Thyroid gland (tissue), 4 donors: ENCODE results near the gene FOXR1. TPM values are rescaled to one million over a fixed set of nuclear protein-coding genes. Genes with fewer than 3 reads are reported as not detected.

Experiments
- DNase-seq, 2 donors: peaks; one replicate each; pipeline ENCODE4 v3.0.0-alpha.2; 2019
- H3K27ac ChIP-seq, 3 donors: fragments of 200-600 bp; sonication (generic); 1 replicate in 2 of 3; 2 replicates in 1 of 3; pipeline ENCODE4 v1.5.1; 2016 to 2019; ENCODE audit warnings: mild to moderate bottlenecking in 1 of 3, moderate library complexity in 1 of 3
- H3K27me3 ChIP-seq: fragments of 200-600 bp; sonication (generic); one replicate; pipeline ENCODE4 v1.5.1; 2019
- H3K36me3 ChIP-seq, 2 donors: fragments of 200-600 bp; sonication (generic); one replicate each; pipeline ENCODE4 v1.5.1; 2016 to 2019
- H3K4me1 ChIP-seq, 2 donors: fragments of 200-600 bp; sonication (generic); one replicate each; pipeline ENCODE4 v1.5.1; 2017 to 2019
- H3K4me3 ChIP-seq, 3 donors: fragments of 200-600 bp; sonication (generic); replicated peaks in 1 of 3; 1 replicate in 2 of 3; 2 replicates in 1 of 3; pipeline ENCODE4 v1.5.1; 2016; ENCODE audit warnings: mild to moderate bottlenecking in 1 of 3
- H3K9me3 ChIP-seq: fragments of 200-600 bp; sonication (generic); one replicate; pipeline ENCODE4 v1.5.1; 2017
- POLR2A ChIP-seq, 2 donors: fragments of 450-650 bp; IDR thresholded peaks; one replicate each; pipeline ENCODE4 v1.6.1; 2017; ENCODE audit warnings: antibody characterized with exemption in 2 of 2, mild to moderate bottlenecking in 2 of 2, moderate library complexity in 1 of 2
- WGBS, 2 donors: methylation state at CpG; one replicate each; pipeline ENCODE4 v1.1.5; 2017; 5-methylcytosine and 5-hydroxymethylcytosine counted together
- intact Hi-C: fragments of 100-400 bp; cut with DNase I; formaldehyde crosslinking; loops from one replicate; pipeline ENCODE4 v1.15.1; 2023
- total RNA-seq, 4 donors: library from RNA; depleted of rRNA; stranded (reverse); fragments of >200 nt; gene quantifications; one replicate each; pipeline ENCODE4 v1.2.3, GENCODE V29; 2016
- TF ChIP-seq, protein P1 (sequence below), 6 experiments: fragments of 200-600 bp in 3 of 6; fragments of 450-650 bp in 3 of 6; sonication (generic) in 3 of 6; IDR thresholded peaks; one replicate each; pipeline ENCODE4 v1.5.1; 2016 to 2019; ENCODE audit warnings: antibody characterized with exemption in 6 of 6, mild to moderate bottlenecking in 2 of 6, inconsistent platforms in 1 of 6, moderate library complexity in 1 of 6

The FOXR1 gene
- total RNA-seq, 4 donors from 2014 or later: not detected

DNA sequence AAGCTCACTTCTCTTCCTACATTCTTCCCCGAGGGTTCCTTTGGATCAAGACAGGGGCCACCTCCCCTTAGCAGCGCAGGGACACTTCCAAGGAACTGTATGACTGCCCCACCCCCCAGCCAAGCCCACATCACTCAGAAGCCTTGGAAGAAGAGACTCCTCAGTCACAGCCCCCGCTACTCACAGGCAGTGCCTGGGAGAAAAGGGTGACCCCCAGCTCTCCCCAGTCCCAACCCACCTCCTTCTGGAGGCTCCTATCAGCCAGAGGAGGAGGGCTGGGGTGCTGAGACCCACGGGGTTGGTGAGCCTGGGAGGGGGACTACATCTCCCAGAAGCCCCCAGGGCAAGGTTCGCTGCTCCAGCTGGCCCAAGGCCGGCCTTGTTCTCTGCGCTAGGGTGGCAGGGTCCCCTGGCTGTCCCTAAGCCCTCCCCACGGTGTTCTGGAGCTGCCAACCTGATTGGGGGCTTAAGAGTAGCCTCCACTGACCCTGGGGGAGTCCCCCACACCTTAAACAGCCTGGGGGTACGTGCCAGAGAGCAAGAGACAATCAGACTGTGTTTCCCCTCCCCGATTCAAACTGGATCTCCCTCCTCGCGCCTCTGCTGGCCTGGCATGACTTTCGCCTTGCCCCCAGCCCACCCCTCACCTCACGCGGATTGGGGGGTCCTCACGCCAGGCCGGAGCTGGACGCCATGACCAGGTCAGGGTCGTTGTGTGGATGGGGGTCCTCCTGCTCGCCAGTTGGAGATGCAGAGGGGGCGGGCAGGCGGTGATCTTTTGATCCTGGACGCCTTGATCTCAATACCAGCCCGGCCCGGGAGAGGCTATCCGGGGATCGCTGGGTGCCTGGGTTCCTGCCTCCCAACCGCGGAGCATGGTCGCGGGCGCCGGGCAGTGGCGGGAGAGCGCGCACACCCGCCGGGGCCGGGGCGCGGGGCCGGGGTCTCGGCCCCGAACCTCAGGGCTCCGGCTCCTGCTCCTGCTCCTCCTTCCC, 46.7 kb upstream of the FOXR1 start:
- Histone ChIP-seq H3K4me3 (peak overlapping the region; percentile 62 to 92 (median 71)), H3K9me3 (no peaks in the 10 kb centered on the region), H3K4me1 (peaks cover 51 to 56% of the 10 kb centered on the region in 2 donors), H3K27me3 (no peaks in the 10 kb centered on the region), H3K36me3 (no peaks in the 10 kb centered on the region), H3K27ac (peak overlapping the region; percentile 97 to 99 (median 97))
- intact Hi-C loops: no loop called here
- peak in 1 of 2 donors; percentile 32 for TF ChIP-seq POLR2A (IDR thresholded peaks at IDR 0.05)
- TF ChIP-seq, protein P1, sequence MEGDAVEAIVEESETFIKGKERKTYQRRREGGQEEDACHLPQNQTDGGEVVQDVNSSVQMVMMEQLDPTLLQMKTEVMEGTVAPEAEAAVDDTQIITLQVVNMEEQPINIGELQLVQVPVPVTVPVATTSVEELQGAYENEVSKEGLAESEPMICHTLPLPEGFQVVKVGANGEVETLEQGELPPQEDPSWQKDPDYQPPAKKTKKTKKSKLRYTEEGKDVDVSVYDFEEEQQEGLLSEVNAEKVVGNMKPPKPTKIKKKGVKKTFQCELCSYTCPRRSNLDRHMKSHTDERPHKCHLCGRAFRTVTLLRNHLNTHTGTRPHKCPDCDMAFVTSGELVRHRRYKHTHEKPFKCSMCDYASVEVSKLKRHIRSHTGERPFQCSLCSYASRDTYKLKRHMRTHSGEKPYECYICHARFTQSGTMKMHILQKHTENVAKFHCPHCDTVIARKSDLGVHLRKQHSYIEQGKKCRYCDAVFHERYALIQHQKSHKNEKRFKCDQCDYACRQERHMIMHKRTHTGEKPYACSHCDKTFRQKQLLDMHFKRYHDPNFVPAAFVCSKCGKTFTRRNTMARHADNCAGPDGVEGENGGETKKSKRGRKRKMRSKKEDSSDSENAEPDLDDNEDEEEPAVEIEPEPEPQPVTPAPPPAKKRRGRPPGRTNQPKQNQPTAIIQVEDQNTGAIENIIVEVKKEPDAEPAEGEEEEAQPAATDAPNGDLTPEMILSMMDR (IDR thresholded peaks at IDR 0.05): no peak
- DNase-seq: peak; percentile 55 to 58
- WGBS, 2 donors: 0% methylated on average over 13 to 18 of the region's 45 CpGs

DNA sequence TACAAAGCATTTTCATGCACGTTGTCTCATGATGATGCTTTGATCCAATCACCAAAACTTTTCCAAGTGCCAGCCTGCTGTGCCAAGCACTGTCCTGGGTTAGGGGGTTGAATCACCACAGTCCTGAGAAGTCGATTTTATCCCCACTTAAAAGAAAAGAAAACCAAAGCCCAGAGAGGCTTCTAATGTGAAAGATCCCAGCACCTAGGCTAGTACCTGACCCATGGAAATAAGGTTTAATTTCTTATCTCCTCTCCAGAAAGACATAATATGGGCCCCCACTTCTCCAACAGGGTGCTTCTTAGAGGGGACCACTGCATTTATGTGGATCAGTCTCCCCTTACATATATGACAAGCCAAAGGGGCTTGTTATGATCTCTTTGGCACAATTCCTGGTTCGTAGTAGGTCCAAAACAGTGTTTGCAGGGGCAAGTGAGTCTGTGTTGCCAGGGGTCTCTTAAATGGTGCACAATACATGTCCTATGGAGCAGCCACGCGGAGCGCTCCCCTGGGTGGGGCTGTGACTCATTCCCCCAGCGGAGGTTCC, 43.9 kb upstream of the FOXR1 start:
- no peaks in the 10 kb centered on the region for H3K9me3 ChIP-seq
- peaks cover 27 to 40% of the 10 kb centered on the region in 2 donors for H3K4me1 ChIP-seq
- no peaks in the 10 kb centered on the region for H3K27me3 ChIP-seq
- TF ChIP-seq, protein P1 (IDR thresholded peaks at IDR 0.05): no peak
- WGBS, 2 donors: 8 to 9% methylated on average over 6 to 7 of the region's 7 CpGs
- H3K36me3 ChIP-seq: no peaks in the 10 kb centered on the region
- intact Hi-C loops: no loop called here
- no peak for DNase-seq
- no peak overlapping the region for H3K4me3 ChIP-seq
- peak overlapping the region; percentile 61 to 99 (median 99) for H3K27ac ChIP-seq

DNA sequence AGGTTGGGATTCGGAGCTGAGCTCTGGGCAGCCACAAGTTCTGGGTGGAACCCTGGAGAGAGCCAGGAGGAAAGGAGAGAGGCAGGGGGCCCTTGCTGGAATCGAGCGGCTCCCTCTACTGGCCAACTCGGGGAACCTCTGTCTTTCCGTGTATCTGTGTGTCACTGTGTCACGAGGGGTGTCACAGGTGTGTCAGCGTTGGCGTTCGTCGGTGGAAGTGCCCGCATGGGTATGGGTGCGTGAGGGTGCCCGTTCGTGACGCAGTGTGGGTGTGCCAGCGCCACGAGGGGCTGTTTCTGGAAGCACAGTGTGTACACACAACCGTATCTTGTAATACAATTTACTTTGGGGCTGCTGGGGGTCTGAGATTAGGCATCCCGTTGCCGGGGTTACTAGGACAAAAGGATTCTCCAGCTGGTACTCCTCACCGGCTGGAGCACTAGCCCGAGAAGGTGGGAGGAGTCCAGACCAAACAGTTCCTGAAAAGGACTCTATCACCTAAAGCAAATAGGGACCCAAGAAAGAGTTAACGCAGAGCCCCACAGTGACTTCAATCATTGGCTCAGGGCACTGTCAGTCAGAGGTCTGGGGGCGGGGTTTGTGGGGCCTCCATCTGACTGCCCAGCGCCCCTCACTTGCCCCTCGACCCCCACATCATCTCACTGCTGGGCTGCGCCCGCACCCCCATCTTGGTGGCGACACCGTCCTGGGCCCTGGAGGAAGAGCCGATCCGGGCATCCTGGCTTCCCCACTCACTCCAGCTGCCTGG, 43.3 kb upstream of the FOXR1 start:
- Histone ChIP-seq H3K27me3 (no peaks in the 10 kb centered on the region), H3K27ac (peak overlapping the region; percentile 97 to 99 (median 99)), H3K4me3 (peak overlapping the region; percentile 49 to 76 (median 75)), H3K9me3 (no peaks in the 10 kb centered on the region), H3K36me3 (no peaks in the 10 kb centered on the region), H3K4me1 (peaks cover 20 to 34% of the 10 kb centered on the region in 2 donors)
- WGBS, 2 donors: 0% methylated on average over 26 to 28 of the region's 32 CpGs
- DNase-seq: peak; percentile 95 to 97
- intact Hi-C loops: no loop called here
- TF ChIP-seq, protein P1 (IDR thresholded peaks at IDR 0.05): peak; percentile 71 to 98 (median 94)
- TF ChIP-seq POLR2A (IDR thresholded peaks at IDR 0.05): peak in 1 of 2 donors; percentile 70

DNA sequence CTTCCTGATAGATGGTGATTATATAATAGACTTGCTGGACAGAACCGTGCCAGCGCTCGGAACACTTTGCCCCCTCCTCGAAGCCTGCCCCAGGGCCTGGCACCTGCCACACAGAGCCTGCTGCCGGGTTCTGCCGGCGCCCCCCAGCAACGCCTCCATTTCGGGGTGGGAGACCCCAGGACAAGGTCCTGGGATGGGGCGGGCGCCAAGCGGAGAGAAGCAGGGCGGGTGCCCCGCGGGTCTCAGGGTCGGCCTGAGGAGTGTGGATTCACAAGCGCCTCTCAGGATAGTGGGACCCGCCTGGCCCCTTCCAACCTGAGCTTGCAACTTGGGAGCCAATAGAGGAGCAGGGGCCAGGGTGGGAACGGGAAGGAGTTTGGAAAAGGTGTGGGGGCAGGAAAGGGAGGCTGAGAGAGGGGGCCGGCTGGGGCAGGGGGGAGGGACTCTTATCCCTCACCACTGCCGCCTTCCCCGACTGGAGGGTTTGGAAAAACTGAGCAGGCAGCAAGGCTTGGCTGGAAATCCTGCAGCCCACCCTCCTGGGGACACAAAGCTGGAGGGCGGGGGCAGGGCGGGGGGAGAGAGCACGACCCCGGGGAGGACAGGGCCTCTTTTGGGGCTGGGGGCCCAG, 42.6 kb upstream of the FOXR1 start:
- TF ChIP-seq, protein P1 (IDR thresholded peaks at IDR 0.05): no peak
- no peak for TF ChIP-seq POLR2A (IDR thresholded peaks at IDR 0.05)
- H3K4me3 ChIP-seq: peak overlapping the region; percentile 49 to 76 (median 75)
- peaks cover 13 to 33% of the 10 kb centered on the region in 2 donors for H3K4me1 ChIP-seq
- intact Hi-C loops: no loop called here
- H3K9me3 ChIP-seq: no peaks in the 10 kb centered on the region
- no peaks in the 10 kb centered on the region for H3K27me3 ChIP-seq
- WGBS, 2 donors: 0% methylated on average over 5 to 6 of the region's 26 CpGs
- H3K36me3 ChIP-seq: no peaks in the 10 kb centered on the region
- peak overlapping the region; percentile 97 to 99 (median 99) for H3K27ac ChIP-seq
- DNase-seq: peak in 1 of 2 donors; percentile 70
